ENCODE measurements around the gene FILIP1. TPM values are rescaled to one million over a fixed set of nuclear protein-coding genes. Genes with fewer than 3 reads are reported as not detected.
A peak's percentile ranks its signal among the peaks of the same experiment; 100 is the strongest.

The FILIP1 gene
- polyA plus RNA-seq, 2 of the 4 experiments (the other 2 are of a cell fraction): 2.3 to 15.6 TPM

- peak overlapping the region; percentile 67 for H3K4me2 ChIP-seq
- FAIRE-seq: peak; percentile 81
These were observed 30.8 kb upstream of the FILIP1 start for GRCh38 chr6:75524322-75524972.

GRCh38 chr6:75516757-75517156 lies 23.2 kb upstream of the FILIP1 start:
- Histone ChIP-seq H3K9me3 (no peaks in the 10 kb centered on the region), H3K4me3 (no peak overlapping the region), H3K4me2 (no peak overlapping the region), H3K4me1 (no peaks in the 10 kb centered on the region), H3K27ac (no peak overlapping the region; a peak in 1 of 6 replicates)
- WGBS (ENCODE audit: missing lambda C conversion rate): 20% methylated on average over 2 of the region's 2 CpGs
- ChIA-PET POLR2A (no interaction called here), CTCF (no interaction called here)
- DNase-seq (ENCODE audit: low read depth in 1 of 2, low spot score in 1 of 2) (no peak), FAIRE-seq (no peak), ATAC-seq (no peak)
- TF ChIP-seq HDAC2 (IDR thresholded peaks at IDR 0.05) (no peak), FOSL2 (IDR thresholded peaks at IDR 0.05) (no peak), FOSL2 (CRISPR knock-in tag; IDR thresholded peaks at IDR 0.05) (no peak), REST (IDR thresholded peaks at IDR 0.05) (no peak), RNF2 (IDR thresholded peaks at IDR 0.05; ENCODE audit: borderline replicate concordance, low read depth) (no peak), ZNF302 (CRISPR knock-in tag; IDR thresholded peaks at IDR 0.05) (no peak), BHLHE40 (IDR thresholded peaks at IDR 0.05; ENCODE audit: low read depth, low read length) (no peak), RAD21 (conservative IDR thresholded peaks at IDR 0.05 in 1 of 2, IDR thresholded peaks at IDR 0.05 in 1 of 2) (no peak), ZC3H11A (IDR thresholded peaks at IDR 0.05) (no peak), ZSCAN20 (CRISPR knock-in tag; IDR thresholded peaks at IDR 0.05) (no peak), HES2 (IDR thresholded peaks at IDR 0.05) (no peak), HOXB5 (CRISPR knock-in tag; IDR thresholded peaks at IDR 0.05) (no peak), NR3C1 (IDR thresholded peaks at IDR 0.05) (no peak), PHF8 (IDR thresholded peaks at IDR 0.05; ENCODE audit: borderline replicate concordance, low read depth) (no peak), RCOR1 (IDR thresholded peaks at IDR 0.05; ENCODE audit: low read depth, low read length) (no peak), MAZ (IDR thresholded peaks at IDR 0.05; ENCODE audit: borderline replicate concordance, low read depth, low read length) (no peak), CBX2 (IDR thresholded peaks at IDR 0.05; ENCODE audit: borderline replicate concordance, low read depth) (no peak), POLR2A (IDR thresholded peaks at IDR 0.05; ENCODE audit: low read length) (no peak)

More at GRCh38 chr6:75524322-75524972, 30.8 kb upstream of the FILIP1 start:
- POLR2A ChIA-PET: interaction anchor here (0.6 to 1.5 kb wide), 5 partner anchors 66 to 281 kb away, joined by 4 to 11 read pairs (median 6); partner anchors contain the start of gene TMEM30A
- 3% methylated on average over 9 of the region's 9 CpGs for WGBS (ENCODE audit: missing lambda C conversion rate)
- Histone ChIP-seq H3K27ac (peak overlapping the region; percentile 77 to 86), H3K4me1 (peaks cover 25% of the 10 kb centered on the region), H3K9me3 (peaks cover 6% of the 10 kb centered on the region), H3K4me3 (no peak overlapping the region)
- CTCF ChIA-PET: interaction anchor here (0.6 to 2.0 kb wide), 7 partner anchors 87 to 258 kb away, joined by 3 to 19 read pairs (median 4); no protein-coding TSS in a partner anchor
- DNase-seq (ENCODE audit: low read depth in 1 of 2, low spot score in 1 of 2) (peak; percentile 54 to 98), ATAC-seq (peak; percentile 98)
- TF ChIP-seq, protein P1, sequence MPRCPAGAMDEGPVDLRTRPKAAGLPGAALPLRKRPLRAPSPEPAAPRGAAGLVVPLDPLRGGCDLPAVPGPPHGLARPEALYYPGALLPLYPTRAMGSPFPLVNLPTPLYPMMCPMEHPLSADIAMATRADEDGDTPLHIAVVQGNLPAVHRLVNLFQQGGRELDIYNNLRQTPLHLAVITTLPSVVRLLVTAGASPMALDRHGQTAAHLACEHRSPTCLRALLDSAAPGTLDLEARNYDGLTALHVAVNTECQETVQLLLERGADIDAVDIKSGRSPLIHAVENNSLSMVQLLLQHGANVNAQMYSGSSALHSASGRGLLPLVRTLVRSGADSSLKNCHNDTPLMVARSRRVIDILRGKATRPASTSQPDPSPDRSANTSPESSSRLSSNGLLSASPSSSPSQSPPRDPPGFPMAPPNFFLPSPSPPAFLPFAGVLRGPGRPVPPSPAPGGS (IDR thresholded peaks at IDR 0.05): peak; percentile 90; the same call in 2 of the 3 replicates
- TF ChIP-seq GATA3 (IDR thresholded peaks at IDR 0.05; ENCODE audit: borderline replicate concordance): peak; percentile 99
- TF ChIP-seq JUN (IDR thresholded peaks at IDR 0.05): peak; percentile 95
- TF ChIP-seq NPAS2 (CRISPR knock-in tag; IDR thresholded peaks at IDR 0.05; ENCODE audit: borderline replicate concordance): no peak
- TF ChIP-seq CHD4 (IDR thresholded peaks at IDR 0.05; ENCODE audit: borderline replicate concordance): no peak
- TF ChIP-seq PBX3 (IDR thresholded peaks at IDR 0.05): peak; percentile 40; the same call in 1 of the 2 replicates
- no peak for TF ChIP-seq BHLHE40 (IDR thresholded peaks at IDR 0.05; ENCODE audit: low read depth, low read length)
- no peak for TF ChIP-seq CBX2 (IDR thresholded peaks at IDR 0.05; ENCODE audit: borderline replicate concordance, low read depth)
- TF ChIP-seq MAX (IDR thresholded peaks at IDR 0.05): peak; percentile 62
- TF ChIP-seq CEBPB (IDR thresholded peaks at IDR 0.05): peak; percentile 82 to 91
- peak; percentile 29; the same call in 1 of the 2 replicates for TF ChIP-seq FOSL2 (IDR thresholded peaks at IDR 0.05)
- TF ChIP-seq FOSL2 (CRISPR knock-in tag; IDR thresholded peaks at IDR 0.05): peak; percentile 66
- no peak for TF ChIP-seq FOSB (CRISPR knock-in tag; IDR thresholded peaks at IDR 0.05)
- TF ChIP-seq JUNB (IDR thresholded peaks at IDR 0.05): peak; percentile 88
- no peak for TF ChIP-seq CHD2 (IDR thresholded peaks at IDR 0.05; ENCODE audit: low read length, partially characterized antibody)
- no peak for TF ChIP-seq EHF (CRISPR knock-in tag; IDR thresholded peaks at IDR 0.05)
- TF ChIP-seq NFE2L2 (conservative IDR thresholded peaks at IDR 0.05; ENCODE audit: low read length): no peak
- TF ChIP-seq EP300 (IDR thresholded peaks at IDR 0.05): peak; percentile 92 to 96; a peak in 4 of 5 replicates
- no peak for TF ChIP-seq RARB (CRISPR knock-in tag; IDR thresholded peaks at IDR 0.05)
- peak; percentile 49; the same call in 1 of the 2 replicates for TF ChIP-seq HES2 (IDR thresholded peaks at IDR 0.05)
- TF ChIP-seq CBX8 (IDR thresholded peaks at IDR 0.05): no peak
- TF ChIP-seq SMC3 (IDR thresholded peaks at IDR 0.05): peak; percentile 60
- TF ChIP-seq RAD21 (conservative IDR thresholded peaks at IDR 0.05 in 1 of 2, IDR thresholded peaks at IDR 0.05 in 1 of 2): peak; percentile 30 to 72; a peak in 4 of 5 replicates

Measured in A549 (cell line).